ENCODE measurements around the gene ITGB7.

ITGB7 gene

DNA sequence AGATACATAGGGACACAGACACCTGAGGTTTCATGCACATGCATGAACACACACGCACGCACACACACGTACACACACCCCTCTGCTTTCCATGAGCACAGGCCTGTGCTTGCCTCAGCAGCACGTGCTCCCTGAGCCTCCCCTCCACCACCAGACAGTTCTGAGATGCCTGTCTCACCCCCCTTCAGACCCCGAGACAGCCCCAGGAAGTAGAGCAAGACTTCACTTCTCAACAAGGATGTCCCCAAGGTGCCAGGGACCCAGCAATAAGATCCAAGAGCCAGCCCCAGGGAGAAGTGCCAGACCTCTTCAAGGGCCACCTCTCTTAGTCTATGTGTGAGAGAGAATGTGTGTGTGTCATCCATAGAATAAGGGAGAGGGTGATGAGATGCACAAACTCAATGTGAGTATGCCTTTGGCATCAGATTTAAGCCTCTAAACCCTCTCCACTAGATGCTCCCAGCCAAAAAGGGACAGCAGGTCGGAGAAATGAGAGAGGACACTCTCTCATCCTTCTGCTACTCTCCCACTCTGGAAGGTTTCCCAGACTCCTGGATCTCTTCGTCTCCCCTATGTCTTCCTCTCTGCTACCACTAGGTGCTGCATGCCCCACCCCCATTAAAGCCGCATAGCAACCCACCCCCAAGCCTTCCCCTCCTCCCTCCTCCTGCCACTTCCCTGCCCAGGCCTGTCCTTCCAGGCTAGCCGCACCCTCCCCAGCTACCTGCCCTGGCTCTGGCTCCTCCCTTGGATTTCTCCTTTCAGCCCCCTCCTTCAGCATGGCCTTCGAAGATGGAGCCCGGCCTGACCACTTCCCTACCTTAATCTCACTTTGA lies 17.2 kb upstream of the ITGB7 start:
- H3K27me3 ChIP-seq (replicated peaks; ENCODE audit: control insufficient read depth, insufficient read depth, low read length): no peaks in the 10 kb centered on the region
- H3K36me3 ChIP-seq (ENCODE audit: control insufficient read depth, insufficient read depth, low read length): no peaks in the 10 kb centered on the region
- no peak overlapping the region for H3K4me3 ChIP-seq (replicated peaks; ENCODE audit: low read depth, low read length)
- TF ChIP-seq CTCF (IDR thresholded peaks at IDR 0.05; ENCODE audit: insufficient read depth, low read length, poor library complexity, severe bottlenecking): peak; percentile 24
- DNase-seq (ENCODE audit: extremely low read depth, insufficient read length): no peak

DNA sequence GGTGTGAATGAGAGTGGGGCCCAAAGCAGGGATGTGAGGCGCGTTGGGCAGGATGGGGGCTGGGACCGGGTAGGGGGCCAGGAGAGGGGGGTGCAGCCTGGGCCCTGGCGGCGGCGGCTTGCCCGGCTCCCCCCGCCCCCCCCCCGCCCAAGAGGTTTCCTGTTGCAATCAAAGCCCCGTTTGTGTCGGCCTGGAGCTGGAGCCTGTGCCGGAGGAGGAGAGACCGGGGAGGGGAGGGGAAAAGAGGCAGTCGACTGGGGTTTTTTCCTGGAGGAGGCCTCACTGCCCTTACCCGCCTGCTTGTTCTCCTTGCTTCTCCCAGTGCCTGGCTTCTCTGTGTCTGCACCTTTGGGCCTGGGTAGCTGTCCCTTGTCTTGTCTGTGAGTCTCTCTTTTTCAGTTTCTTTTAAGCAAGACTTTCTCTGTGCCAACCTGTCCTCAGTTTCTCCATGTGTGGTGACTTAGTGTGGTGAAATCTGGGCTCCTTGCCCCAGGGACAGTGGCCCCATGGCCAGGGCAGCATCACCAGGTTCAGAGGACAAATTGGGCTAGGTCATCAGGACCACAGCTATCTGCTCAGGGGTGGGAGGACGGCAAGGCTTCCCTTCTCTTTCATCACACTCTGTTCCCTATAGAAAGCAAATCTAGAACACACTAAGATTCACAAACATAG lies 16.5 kb upstream of the ITGB7 start:
- no peak overlapping the region for H3K4me3 ChIP-seq (replicated peaks; ENCODE audit: low read depth, low read length)
- H3K36me3 ChIP-seq (ENCODE audit: control insufficient read depth, insufficient read depth, low read length): no peaks in the 10 kb centered on the region
- TF ChIP-seq CTCF (IDR thresholded peaks at IDR 0.05; ENCODE audit: insufficient read depth, low read length, poor library complexity, severe bottlenecking): no peak
- H3K27me3 ChIP-seq (replicated peaks; ENCODE audit: control insufficient read depth, insufficient read depth, low read length): no peaks in the 10 kb centered on the region
- no peak for DNase-seq (ENCODE audit: extremely low read depth, insufficient read length)

DNA sequence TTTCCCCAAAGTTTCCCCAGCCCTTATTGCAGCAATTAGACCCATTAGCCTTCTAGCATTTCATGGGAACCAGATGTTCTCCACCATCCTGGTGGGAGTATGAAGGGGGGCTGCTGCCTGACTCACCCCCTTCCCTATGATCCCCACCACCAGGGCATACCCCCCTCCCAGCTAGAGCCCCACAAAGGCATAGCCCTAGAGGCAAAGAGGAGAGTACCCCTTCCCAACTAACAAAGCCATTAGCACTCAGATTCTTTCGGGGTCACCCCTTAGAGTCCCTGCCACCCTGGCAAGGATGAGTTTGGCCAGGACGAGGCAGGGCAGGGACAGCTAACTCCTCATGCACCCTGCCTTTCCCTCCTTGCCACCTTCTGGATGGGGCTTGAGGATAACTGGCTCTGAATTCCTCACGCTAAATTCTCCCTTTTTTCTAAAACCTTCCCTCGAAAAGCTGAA lies 15.8 kb upstream of the ITGB7 start:
- DNase-seq (ENCODE audit: extremely low read depth, insufficient read length): no peak

GRCh38 chr12:53222170-53222721 lies 15.2 kb upstream of the ITGB7 start:
- Histone ChIP-seq H3K4me3 (replicated peaks; ENCODE audit: low read depth, low read length) (peak overlapping the region; percentile 77), H3K36me3 (ENCODE audit: control insufficient read depth, insufficient read depth, low read length) (no peaks in the 10 kb centered on the region), H3K27me3 (replicated peaks; ENCODE audit: control insufficient read depth, insufficient read depth, low read length) (no peaks in the 10 kb centered on the region)
- no peak for TF ChIP-seq CTCF (IDR thresholded peaks at IDR 0.05; ENCODE audit: insufficient read depth, low read length, poor library complexity, severe bottlenecking)
- no peak for DNase-seq (ENCODE audit: extremely low read depth, insufficient read length)

More for the DNA sequence above, 15.8 kb upstream of the ITGB7 start:
- H3K4me3 ChIP-seq (replicated peaks; ENCODE audit: low read depth, low read length): no peak overlapping the region
- H3K36me3 ChIP-seq (ENCODE audit: control insufficient read depth, insufficient read depth, low read length): no peaks in the 10 kb centered on the region
- no peak for TF ChIP-seq CTCF (IDR thresholded peaks at IDR 0.05; ENCODE audit: insufficient read depth, low read length, poor library complexity, severe bottlenecking)
- no peaks in the 10 kb centered on the region for H3K27me3 ChIP-seq (replicated peaks; ENCODE audit: control insufficient read depth, insufficient read depth, low read length)

DNA sequence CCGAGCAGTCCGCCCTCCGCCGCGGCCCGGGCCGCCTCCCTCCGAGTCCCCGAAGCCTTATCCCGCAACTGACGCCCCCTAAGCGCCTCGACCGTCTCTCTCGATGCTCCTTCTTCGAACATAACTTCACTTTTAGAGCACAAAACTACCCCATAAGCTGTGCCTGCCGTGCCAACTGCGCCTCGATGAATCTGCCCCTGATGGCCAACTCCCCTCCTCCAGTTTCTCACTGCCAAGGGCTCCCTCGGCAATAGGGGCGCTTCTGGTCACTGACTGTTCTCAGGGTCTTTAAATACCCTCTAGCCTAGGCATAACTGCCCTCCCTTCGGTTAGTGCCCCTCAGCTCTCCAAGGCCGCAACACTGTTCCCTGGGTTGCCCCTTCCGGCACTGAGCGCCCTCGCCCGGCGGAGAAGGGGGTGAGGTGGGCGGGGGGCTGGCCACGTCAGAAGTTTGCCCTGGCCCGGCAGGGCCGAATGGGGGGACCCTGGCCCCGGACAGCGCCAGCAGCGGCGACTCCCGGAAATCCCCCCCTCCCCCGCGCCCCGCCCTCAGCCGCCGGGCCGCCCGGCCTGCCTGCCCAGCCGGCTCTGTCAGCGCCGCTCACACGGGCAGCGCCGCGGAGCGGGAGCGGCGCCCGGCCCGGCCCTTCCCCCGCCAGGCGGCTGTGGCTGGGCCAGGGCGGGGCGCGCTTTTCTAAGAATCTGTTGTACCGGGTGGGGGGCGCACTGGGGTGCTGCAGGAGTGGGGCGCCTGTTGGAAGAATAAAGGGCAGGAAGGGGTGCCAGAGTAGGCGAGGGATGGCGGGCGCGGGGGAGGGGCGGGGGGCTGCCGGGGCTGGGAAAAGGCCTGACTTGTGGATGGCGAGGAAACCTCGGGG lies 14.4 kb upstream of the ITGB7 start:
- no peaks in the 10 kb centered on the region for H3K27me3 ChIP-seq (replicated peaks; ENCODE audit: control insufficient read depth, insufficient read depth, low read length)
- no peaks in the 10 kb centered on the region for H3K36me3 ChIP-seq (ENCODE audit: control insufficient read depth, insufficient read depth, low read length)
- peak; percentile 41 for TF ChIP-seq CTCF (IDR thresholded peaks at IDR 0.05; ENCODE audit: insufficient read depth, low read length, poor library complexity, severe bottlenecking)
- peak overlapping the region; percentile 77 for H3K4me3 ChIP-seq (replicated peaks; ENCODE audit: low read depth, low read length)
- peak; percentile 69 for DNase-seq (ENCODE audit: extremely low read depth, insufficient read length)

Measured in GM06990 (cell line).